Testis (tissue), 2 donors: ENCODE data around the gene AUP1.

Experiments used
- POLR2A ChIP-seq: fragments of 450-650 bp; IDR thresholded peaks from one replicate; pipeline ENCODE4 v1.6.1; 2017; ENCODE audit warnings: antibody characterized with exemption, mild to moderate bottlenecking, moderate library complexity
- TF ChIP-seq, protein P1 (sequence below), 3 experiments: fragments of 450-650 bp in 2 of 3; fragments of 200-600 bp in 1 of 3; sonication (generic) in 1 of 3; IDR thresholded peaks; one replicate each; pipeline ENCODE4 v1.5.1; 2016 to 2019; ENCODE audit warnings: antibody characterized with exemption in 3 of 3, mild to moderate bottlenecking in 2 of 3, moderate library complexity in 1 of 3

GRCh38 chr2:74573747-74574562 is 44.4 kb upstream of the AUP1 start:
- TF ChIP-seq, protein P1, sequence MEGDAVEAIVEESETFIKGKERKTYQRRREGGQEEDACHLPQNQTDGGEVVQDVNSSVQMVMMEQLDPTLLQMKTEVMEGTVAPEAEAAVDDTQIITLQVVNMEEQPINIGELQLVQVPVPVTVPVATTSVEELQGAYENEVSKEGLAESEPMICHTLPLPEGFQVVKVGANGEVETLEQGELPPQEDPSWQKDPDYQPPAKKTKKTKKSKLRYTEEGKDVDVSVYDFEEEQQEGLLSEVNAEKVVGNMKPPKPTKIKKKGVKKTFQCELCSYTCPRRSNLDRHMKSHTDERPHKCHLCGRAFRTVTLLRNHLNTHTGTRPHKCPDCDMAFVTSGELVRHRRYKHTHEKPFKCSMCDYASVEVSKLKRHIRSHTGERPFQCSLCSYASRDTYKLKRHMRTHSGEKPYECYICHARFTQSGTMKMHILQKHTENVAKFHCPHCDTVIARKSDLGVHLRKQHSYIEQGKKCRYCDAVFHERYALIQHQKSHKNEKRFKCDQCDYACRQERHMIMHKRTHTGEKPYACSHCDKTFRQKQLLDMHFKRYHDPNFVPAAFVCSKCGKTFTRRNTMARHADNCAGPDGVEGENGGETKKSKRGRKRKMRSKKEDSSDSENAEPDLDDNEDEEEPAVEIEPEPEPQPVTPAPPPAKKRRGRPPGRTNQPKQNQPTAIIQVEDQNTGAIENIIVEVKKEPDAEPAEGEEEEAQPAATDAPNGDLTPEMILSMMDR (IDR thresholded peaks at IDR 0.05) = no peak
- no peak for TF ChIP-seq POLR2A
